ENCODE results near the gene TSPAN12. TPM values are rescaled to one million over a fixed set of nuclear protein-coding genes. Genes with fewer than 3 reads are reported as not detected.

Gene TSPAN12
- total and polyA plus RNA-seq, 2 donors (not counting 3 experiments of a cell fraction or from before 2014, with no cell fraction given), result 9.3 to 19.8 TPM

DNA sequence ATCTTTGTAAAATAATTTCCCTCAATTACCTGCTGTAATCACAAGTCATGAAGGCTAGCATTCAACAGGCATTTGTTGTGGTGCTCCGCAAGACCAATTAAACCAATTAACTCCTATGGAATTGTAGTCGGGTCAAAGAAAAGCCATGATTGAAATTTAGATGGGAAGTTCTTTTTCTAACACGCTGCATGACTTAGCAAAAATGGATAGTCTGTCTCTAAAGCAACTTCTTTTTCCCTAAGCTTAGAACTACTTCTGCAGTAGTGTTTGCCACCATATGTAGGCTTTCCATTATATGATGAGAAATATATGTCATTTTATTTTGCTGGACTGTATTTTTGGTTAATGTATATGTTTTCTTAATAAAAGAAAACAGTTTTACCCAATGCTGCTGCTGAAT is 119.1 kb downstream of the TSPAN12 start:
- no peaks in the 10 kb centered on the region for H3K9me3 ChIP-seq (replicated peaks; ENCODE audit: control insufficient read depth, insufficient read depth, low read length)
- ChIA-PET CTCF (interaction anchor here (1.2 to 2.6 kb wide), 2 partner anchors 13 to 53 kb away, joined by 3 to 11 read pairs; no protein-coding TSS in a partner anchor), POLR2A (no interaction called here)
- FAIRE-seq (no peak), DNase-seq (ENCODE audit: low read depth, low spot score) (no peak)
- TF ChIP-seq POLR2AphosphoS5 (IDR thresholded peaks at IDR 0.05; ENCODE audit: insufficient read depth, low read depth, low read length), result no peak
- no peak for TF ChIP-seq GATA2 (IDR thresholded peaks at IDR 0.05; ENCODE audit: insufficient read depth, insufficient read length, low read depth, low read length)
- TF ChIP-seq FOS (IDR thresholded peaks at IDR 0.05; ENCODE audit: borderline replicate concordance, insufficient read depth, low read length), result no peak
- TF ChIP-seq, protein P1, sequence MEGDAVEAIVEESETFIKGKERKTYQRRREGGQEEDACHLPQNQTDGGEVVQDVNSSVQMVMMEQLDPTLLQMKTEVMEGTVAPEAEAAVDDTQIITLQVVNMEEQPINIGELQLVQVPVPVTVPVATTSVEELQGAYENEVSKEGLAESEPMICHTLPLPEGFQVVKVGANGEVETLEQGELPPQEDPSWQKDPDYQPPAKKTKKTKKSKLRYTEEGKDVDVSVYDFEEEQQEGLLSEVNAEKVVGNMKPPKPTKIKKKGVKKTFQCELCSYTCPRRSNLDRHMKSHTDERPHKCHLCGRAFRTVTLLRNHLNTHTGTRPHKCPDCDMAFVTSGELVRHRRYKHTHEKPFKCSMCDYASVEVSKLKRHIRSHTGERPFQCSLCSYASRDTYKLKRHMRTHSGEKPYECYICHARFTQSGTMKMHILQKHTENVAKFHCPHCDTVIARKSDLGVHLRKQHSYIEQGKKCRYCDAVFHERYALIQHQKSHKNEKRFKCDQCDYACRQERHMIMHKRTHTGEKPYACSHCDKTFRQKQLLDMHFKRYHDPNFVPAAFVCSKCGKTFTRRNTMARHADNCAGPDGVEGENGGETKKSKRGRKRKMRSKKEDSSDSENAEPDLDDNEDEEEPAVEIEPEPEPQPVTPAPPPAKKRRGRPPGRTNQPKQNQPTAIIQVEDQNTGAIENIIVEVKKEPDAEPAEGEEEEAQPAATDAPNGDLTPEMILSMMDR (IDR thresholded peaks at IDR 0.05; ENCODE audit: extremely low read depth in 1 of 2, insufficient read depth in 1 of 2, low read depth in 1 of 2, low read length in 2 of 2), result no peak
- TF ChIP-seq, protein P2, sequence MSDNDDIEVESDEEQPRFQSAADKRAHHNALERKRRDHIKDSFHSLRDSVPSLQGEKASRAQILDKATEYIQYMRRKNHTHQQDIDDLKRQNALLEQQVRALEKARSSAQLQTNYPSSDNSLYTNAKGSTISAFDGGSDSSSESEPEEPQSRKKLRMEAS (IDR thresholded peaks at IDR 0.05; ENCODE audit: insufficient read depth, insufficient read length), result no peak
- no peak for TF ChIP-seq JUN (IDR thresholded peaks at IDR 0.05; ENCODE audit: borderline replicate concordance, insufficient read depth, insufficient read length, low read depth)
- TF ChIP-seq MYC (IDR thresholded peaks at IDR 0.05; ENCODE audit: low read depth, low read length), result no peak
- no peak for TF ChIP-seq POLR2A (IDR thresholded peaks at IDR 0.05; ENCODE audit: low read depth, low read length)
- TF ChIP-seq EZH2 (IDR thresholded peaks at IDR 0.05; ENCODE audit: borderline replicate concordance, low read depth, low read length, severe bottlenecking), result no peak
- no peaks in the 10 kb centered on the region for H3K4me1 ChIP-seq (ENCODE audit: control insufficient read depth, extremely low read depth, insufficient read depth, low read length)
- H3K36me3 ChIP-seq (ENCODE audit: control insufficient read depth in 2 of 2, extremely low read depth in 1 of 2, insufficient read depth in 2 of 2, low read length in 2 of 2), result no peaks in the 10 kb centered on the region
- H4K20me1 ChIP-seq (replicated peaks; ENCODE audit: control insufficient read depth, extremely low read depth, insufficient read depth, low read length), result no peaks in the 10 kb centered on the region
- no peak overlapping the region for H3K4me2 ChIP-seq (ENCODE audit: insufficient read depth, low read length)
- dilution Hi-C loops (cut with MboI; ENCODE audit: extremely low pct_ligation_motif_present, low sequenced_read_pairs) (no loop called here), intact Hi-C loops (cut with micrococcal nuclease) (no loop called here)
- H3K4me3 ChIP-seq (replicated peaks in 1 of 3; ENCODE audit: insufficient read depth in 1 of 3, low read depth in 1 of 3, low read length in 3 of 3), result no peak overlapping the region
- no peaks in the 10 kb centered on the region for H3K79me2 ChIP-seq (ENCODE audit: control insufficient read depth, insufficient read depth, low read length)
- H3K27me3 ChIP-seq (ENCODE audit: control insufficient read depth in 2 of 2, insufficient read depth in 2 of 2, low read length in 2 of 2), result no peaks in the 10 kb centered on the region
- no peak overlapping the region for H2AFZ ChIP-seq (ENCODE audit: low read depth, low read length)
- no TSS peak for BruUV-seq (replicated peaks)
- H3K9me1 ChIP-seq (replicated peaks; ENCODE audit: control insufficient read depth, extremely low read depth, insufficient read depth, low read length), result no peaks in the 10 kb centered on the region
- H3K9ac ChIP-seq (replicated peaks; ENCODE audit: extremely low read depth, insufficient read depth, low read length), result no peak overlapping the region
- H3K27ac ChIP-seq (ENCODE audit: insufficient read depth, low read depth, low read length), result no peak overlapping the region

Other genes with a start within 250 kb of the TSPAN12 start
- 19.4 and 19.6 TPM in 2 replicates for gene ING3, start 92.6 kb upstream of the TSPAN12 start, total RNA-seq
- 4.6 and 8.7 TPM in 2 replicates for gene ING3, start 92.6 kb upstream of the TSPAN12 start, polyA plus RNA-seq
- gene CPED1, start 130.6 kb upstream of the TSPAN12 start, total RNA-seq, result 0.22 and 0.32 TPM in 2 replicates
- gene CPED1, start 130.6 kb upstream of the TSPAN12 start, polyA plus RNA-seq, result 0.19 and 3.0 TPM in 2 replicates

Measured in endothelial cell of umbilical vein (primary cell).